GM21576 (cell line): ENCODE data around the gene HSD3B1.
"Not testable (repeated sequence)": the region's sequence is repeated elsewhere in the genome, so short reads cannot be mapped to it uniquely, and the experiment has no call there.

Source experiments
- ATAC-seq: cut with Tn5 transposase; IDR thresholded peaks from one replicate; pipeline ENCODE4 v1.9.1; 2021; ENCODE audit warnings: mild to moderate bottlenecking, moderate library complexity; ENCODE audit not compliant: unreplicated experiment

Gene HSD3B1

GRCh38 chr1:119489201-119489600 is 17.8 kb upstream of the HSD3B1 start:
- no peak for ATAC-seq

GRCh38 chr1:119490925-119491324 is 16.1 kb upstream of the HSD3B1 start:
- no peak for ATAC-seq

DNA sequence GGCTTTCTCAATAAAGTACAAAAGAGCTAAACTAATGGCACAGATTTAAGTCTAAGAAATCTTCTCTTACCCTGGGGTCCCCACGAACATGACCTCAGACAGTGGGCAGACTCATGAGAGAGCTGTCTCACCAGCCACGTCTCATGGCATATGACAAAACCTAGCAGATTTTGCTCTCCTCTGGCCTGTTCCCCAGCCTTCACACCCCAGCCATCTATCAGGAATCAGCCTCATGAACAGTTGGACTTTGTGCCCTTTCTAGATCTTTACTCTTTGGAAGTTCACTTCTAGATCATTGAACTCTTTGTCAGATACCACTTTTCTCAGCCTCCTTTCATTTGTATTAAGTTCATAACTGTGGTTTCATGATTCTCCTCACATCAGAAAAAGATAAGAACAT is 14.2 kb upstream of the HSD3B1 start:
- no peak for ATAC-seq

DNA sequence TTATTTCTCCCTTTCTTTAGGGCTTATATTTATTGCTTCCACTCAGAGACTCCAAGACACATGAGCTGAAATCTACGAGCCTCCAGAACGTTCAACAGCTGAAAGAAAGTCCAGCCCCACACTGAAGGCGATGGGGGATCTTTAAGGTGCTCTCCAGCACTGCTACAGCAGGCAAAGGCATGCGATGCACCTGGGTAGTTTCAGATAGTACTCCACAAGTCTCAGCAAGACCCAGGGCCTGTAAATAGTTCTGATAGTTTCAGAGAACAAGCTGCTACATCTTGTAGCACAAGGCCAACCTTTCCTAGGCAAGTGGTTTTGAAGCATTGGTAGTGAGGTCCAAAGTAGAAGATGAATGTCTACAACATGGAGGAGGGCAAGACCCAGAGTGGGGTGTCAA is 2.2 kb upstream of the HSD3B1 start:
- no peak for ATAC-seq

GRCh38 chr1:119510046-119510445 is 3.0 kb downstream of the HSD3B1 start:
- no peak for ATAC-seq

DNA sequence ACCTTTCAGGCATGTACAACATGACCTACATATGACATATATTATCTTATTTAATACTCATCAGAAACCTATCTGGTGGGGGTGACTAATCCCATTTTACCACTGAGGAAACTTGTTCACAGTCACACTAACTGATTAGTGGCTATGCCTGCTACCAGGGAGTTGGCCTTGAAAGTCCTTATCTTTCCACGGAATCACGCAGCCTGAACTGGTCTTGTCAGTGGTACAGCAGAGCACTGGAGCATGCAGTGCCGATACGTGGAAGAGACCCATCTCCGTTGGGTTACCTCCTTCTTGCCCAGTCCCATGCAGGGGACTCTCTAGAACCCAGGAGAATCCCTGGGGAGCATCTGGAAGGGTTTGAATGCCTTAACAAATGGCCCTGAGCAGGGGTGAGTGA is 8.2 kb downstream of the HSD3B1 start:
- no peak for ATAC-seq

- ATAC-seq: no peak
Observed at GRCh38 chr1:119516247-119516646, 9.2 kb downstream of the HSD3B1 start.

GRCh38 chr1:119516680-119517079 is 9.7 kb downstream of the HSD3B1 start:
- ATAC-seq: no peak

DNA sequence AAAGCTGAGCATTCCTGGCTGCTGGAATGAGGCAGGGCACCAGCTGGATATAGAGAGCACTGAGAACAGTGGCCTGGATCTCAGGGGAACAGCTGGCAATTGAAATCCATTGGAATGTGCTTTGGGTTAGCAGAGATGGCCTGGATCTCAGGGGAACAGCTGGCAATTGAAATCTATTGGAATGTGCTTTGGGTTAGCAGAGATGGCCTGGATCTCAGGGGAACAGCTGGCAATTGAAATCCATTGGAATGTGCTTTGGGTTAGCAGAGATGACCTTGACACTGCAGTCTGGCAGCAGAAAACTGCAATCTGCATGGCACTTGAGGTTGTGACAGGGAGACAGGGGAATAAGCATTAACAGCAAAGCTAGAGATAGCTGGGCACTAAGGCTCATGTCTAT is 10.7 kb downstream of the HSD3B1 start:
- not testable (repeated sequence) for ATAC-seq

DNA sequence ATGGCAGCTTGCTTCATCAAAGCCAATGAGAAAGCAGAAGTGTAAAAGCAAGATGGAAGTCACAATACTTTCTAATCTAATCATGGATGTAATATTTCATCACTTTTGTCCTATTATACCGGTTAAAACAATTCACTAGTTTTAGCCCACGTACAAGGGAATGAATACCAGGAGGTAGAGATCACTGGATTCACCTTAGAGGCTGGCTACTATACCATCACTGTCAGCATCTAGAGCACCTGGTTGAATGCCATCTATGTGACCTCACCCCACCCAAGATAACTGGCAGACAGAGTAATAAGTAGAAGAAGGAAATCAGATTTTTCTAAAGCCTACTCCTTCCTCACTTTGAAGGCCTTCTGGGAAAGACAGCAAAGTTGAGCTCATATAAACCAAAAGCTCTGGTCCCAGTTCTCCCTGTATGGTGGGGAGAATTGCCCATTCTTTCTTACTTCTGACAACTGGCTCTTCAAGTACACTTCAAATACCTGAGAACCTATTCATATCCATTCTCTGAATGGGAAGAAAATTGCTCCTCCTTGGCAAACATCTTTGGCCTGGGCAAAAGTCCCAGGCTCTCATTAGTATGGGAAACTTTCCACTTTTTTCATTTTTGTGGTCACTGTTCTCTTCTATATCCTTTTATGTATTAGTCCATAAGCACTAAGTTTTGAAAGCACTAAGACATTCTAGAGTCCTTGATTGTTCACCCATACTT is 24.8 kb downstream of the HSD3B1 start:
- ATAC-seq: no peak

DNA sequence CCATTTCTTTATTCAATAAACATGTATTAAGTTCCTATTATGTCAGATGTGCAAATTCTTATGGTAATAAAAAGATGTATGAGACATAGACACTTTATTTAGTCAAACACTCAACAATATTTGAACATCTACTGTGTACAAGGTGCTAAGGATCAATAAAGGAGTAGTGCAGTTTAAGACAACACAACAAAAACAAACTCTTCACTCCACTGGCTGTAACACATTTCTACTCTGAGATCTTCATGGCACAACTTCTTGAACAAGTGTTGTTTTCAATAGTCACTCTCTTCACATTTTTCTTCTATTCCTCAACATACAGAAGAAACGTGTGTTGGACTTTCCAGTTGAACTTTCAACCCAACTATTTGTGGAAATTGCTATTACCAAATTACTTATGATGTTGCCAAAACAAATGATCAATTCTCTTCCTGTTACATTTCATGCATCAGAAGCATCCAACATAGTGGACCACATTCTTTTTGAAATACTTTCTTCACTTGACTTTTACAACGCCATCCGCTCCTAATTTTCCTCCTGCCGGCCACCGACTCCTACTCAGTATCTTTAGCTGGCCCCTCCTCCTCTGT is 25.4 kb downstream of the HSD3B1 start:
- ATAC-seq: no peak

DNA sequence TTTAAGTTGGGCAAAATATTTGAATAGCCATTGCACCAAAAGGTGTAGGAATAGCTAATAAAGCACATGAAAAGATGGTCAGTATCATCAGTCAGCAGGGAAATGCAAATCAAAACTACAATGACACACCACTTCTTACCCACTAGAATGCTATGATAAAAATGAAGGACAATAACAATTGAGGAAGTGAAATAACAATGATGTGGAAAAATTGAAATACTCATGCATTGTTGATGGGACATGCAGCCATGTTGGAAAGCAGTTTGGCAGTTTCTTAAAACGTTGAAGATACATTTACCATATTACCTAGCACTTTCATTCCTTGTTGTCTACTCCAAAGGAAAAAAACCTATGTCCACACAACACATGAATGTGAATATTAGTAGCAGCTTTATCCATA is 28.4 kb downstream of the HSD3B1 start:
- no peak for ATAC-seq

DNA sequence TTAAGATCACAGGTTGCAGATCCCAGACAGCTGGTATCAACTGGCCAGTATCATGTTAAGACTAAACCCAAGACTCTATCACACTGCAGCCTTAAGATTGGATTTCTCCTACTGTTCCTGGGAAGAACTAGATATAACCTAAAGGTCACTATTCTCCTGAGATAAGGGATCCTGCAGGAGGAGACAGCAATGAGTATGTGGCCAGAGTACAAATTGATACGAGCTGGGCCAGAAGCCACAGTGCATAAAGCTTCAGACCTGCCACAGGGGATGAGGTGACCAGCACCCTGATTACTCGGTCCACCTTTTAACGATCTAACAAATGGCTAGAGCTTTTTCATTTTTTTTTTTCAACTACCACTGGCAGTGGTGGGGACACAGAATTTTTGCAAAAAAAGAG is 31.0 kb downstream of the HSD3B1 start:
- no peak for ATAC-seq

- no peak for ATAC-seq
Observed at GRCh38 chr1:119539636-119540035, 32.6 kb downstream of the HSD3B1 start.

DNA sequence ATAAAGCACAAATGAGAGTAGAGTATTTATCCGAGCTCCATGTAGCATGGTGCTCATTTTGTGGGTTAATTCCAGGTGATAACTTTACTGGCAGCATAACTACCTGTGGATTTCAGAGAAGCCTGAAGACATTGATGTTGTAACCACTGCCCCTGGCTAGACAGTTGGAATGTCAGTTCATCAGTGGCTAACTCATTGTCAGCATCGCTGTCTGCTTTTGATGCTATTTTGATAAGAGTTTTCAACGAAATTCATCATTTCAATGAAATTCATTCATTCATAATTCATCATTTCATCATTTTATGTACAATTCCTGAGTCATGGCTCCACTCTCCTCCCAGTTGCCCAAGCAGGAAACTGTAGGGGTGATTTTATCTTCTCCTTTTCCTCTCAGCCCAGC is 34.4 kb downstream of the HSD3B1 start:
- no peak for ATAC-seq

- ATAC-seq: no peak
Observed at GRCh38 chr1:119542492-119542946, 35.5 kb downstream of the HSD3B1 start.

DNA sequence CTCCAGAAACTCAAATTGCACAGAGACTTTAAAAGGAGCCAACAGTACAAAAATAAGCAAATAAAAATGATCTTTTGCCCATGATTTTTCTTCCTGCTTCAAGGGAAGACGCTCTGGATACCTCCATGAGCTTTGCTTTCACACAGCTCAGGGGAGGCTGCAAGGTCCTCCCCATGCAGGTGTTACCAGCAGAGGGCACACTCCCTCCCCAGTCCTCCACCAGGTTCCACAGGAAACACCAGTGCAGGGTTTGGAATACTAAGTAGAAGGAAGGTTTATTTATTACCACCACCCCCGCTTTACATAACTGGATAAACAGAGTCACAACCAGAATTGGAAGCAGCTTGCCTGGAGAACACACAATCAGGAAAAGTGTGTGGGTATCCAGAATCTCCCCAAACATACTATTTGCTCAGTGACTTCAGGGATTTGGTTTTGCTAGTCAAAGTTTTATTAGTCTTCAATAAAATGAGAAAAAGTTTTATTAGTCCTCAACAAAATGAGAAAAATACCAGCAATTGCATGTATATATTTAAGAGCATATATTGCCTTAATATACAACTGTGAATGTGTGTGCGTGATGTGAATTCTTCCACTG is 37.3 kb downstream of the HSD3B1 start:
- no peak for ATAC-seq

DNA sequence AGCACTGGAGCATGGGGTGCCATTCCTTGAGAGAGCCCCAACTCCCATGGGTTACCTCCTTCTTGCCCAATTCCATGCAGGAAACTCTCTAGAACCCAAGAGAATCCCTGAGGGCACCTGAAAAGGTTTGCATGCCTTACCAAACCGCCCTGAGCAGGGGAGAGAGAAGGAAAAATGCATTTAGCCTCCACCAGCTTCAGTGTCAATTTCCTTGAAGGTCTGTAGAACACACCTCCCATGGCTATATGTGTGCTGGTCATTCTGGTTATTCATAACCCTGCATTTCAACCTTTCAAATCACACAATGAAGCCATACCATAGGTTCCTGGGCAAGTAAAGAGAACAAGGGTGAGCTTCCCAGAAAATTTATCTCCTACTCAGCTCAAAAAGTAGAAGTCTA is 39.6 kb downstream of the HSD3B1 start:
- ATAC-seq: no peak

GRCh38 chr1:119547306-119547705 is 40.3 kb downstream of the HSD3B1 start:
- ATAC-seq: no peak

DNA sequence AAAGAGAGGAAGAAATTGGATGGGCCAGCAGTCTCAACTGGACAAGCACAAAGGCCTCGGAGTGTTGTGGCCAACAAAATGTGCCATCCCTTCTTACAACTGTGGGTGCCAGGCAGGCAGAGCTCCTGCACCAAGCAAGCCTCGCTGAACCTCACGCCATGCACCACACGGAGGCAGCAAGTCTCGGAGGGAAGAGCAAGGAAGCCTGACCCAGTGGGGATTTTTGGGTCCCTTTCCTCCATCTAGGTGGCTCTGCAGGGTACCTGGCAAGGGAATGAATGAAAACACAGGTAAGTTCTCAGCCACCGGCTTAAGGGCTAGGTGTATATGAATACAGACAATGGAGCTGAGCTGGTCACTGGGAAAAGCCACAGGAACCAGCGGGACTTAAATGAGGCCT is 40.8 kb downstream of the HSD3B1 start:
- no peak for ATAC-seq

DNA sequence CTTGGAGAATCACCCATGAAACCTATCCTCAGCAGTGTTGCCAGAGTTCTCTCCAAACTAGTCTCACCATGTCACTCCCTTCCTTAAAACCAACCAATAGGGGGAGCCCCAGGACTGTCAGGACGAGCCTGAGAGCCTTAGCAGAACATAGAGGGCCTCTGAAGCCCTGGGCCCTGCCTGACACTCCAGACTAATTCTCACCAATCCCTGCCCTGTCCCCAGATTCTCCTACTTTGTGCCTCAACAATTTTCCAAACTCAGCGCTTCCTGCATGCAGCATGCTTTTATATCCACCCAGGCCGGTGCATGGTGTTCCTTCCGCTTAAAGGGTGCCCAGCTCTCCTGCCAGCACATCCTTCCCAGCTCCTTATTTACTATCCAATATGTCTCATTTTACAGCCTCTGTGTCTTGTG is 42.7 kb downstream of the HSD3B1 start:
- no peak for ATAC-seq

- no peak for ATAC-seq
Observed at GRCh38 chr1:119550381-119550780, 43.4 kb downstream of the HSD3B1 start.
